ENCODE measurements around the gene DHPS. TPM values are rescaled to one million over a fixed set of nuclear protein-coding genes. Genes with fewer than 3 reads are reported as not detected.
A peak's percentile ranks its signal among the peaks of the same experiment; 100 is the strongest.

DHPS gene
- total and polyA plus RNA-seq, 2 of the 13 experiments (the other 11 are each of a cell fraction or from before 2014, with no cell fraction given), result 43.3 to 84.3 TPM

- TF ChIP-seq MED8 (CRISPR knock-in tag; IDR thresholded peaks at IDR 0.05; ENCODE audit: insufficient replicate concordance), result peak; percentile 45
- no peak for TF ChIP-seq RAD51 (IDR thresholded peaks at IDR 0.05; ENCODE audit: borderline replicate concordance)
- no peak for TF ChIP-seq TCF7 (IDR thresholded peaks at IDR 0.05; ENCODE audit: low read depth)
- TF ChIP-seq ZNF597 (CRISPR knock-in tag; IDR thresholded peaks at IDR 0.05), result no peak
- TF ChIP-seq FIP1L1 (IDR thresholded peaks at IDR 0.05; ENCODE audit: borderline replicate concordance, insufficient read depth, low read depth, low read length), result no peak
- no peak for TF ChIP-seq RARA (CRISPR knock-in tag; IDR thresholded peaks at IDR 0.05)
- TF ChIP-seq ATRX (CRISPR knock-in tag; IDR thresholded peaks at IDR 0.05; ENCODE audit: borderline replicate concordance), result no peak
- no peak for TF ChIP-seq ATF7 (IDR thresholded peaks at IDR 0.05)
- TF ChIP-seq ATF7 (CRISPR knock-in tag; IDR thresholded peaks at IDR 0.05), result 0 out of 2 replicates have a peak, but pooled peaks have one; percentile 16
- TF ChIP-seq SOX5 (CRISPR knock-in tag; IDR thresholded peaks at IDR 0.05; ENCODE audit: borderline replicate concordance), result no peak
- no peak for TF ChIP-seq NFE2 (CRISPR knock-in tag; IDR thresholded peaks at IDR 0.05)
- TF ChIP-seq POLR2AphosphoS2 (IDR thresholded peaks at IDR 0.05; ENCODE audit: low read depth, low read length), result no peak; the same call in 1 of the 2 replicates
- TF ChIP-seq THYN1 (CRISPR knock-in tag; IDR thresholded peaks at IDR 0.05; ENCODE audit: borderline replicate concordance, low read depth), result no peak
- TF ChIP-seq FOXA3 (CRISPR knock-in tag; IDR thresholded peaks at IDR 0.05), result peak; percentile 58
- TF ChIP-seq ZNF703 (CRISPR knock-in tag; IDR thresholded peaks at IDR 0.05; ENCODE audit: borderline replicate concordance), result no peak
- 0 out of 2 replicates have a peak, but pooled peaks have one; percentile 20 for TF ChIP-seq WIZ (CRISPR knock-in tag; IDR thresholded peaks at IDR 0.05)
- TF ChIP-seq TRIM22 (IDR thresholded peaks at IDR 0.05), result no peak
- TF ChIP-seq RFXANK (CRISPR knock-in tag; IDR thresholded peaks at IDR 0.05), result 0 out of 2 replicates have a peak, but pooled peaks have one; percentile 31
- peak; percentile 92 for TF ChIP-seq FOXK1 (CRISPR knock-in tag; IDR thresholded peaks at IDR 0.05; ENCODE audit: borderline replicate concordance, low read depth)
- 0 out of 2 replicates have a peak, but pooled peaks have one; percentile 13 for TF ChIP-seq ZNF205 (CRISPR knock-in tag; IDR thresholded peaks at IDR 0.05)
- TF ChIP-seq ZNF503 (CRISPR knock-in tag; IDR thresholded peaks at IDR 0.05), result 0 out of 2 replicates have a peak, but pooled peaks have one; percentile 11
- TF ChIP-seq KLF6 (CRISPR knock-in tag; IDR thresholded peaks at IDR 0.05), result peak; percentile 56; the same call in 1 of the 2 replicates
- TF ChIP-seq ZNF382 (CRISPR knock-in tag; IDR thresholded peaks at IDR 0.05; ENCODE audit: borderline replicate concordance), result no peak
- TF ChIP-seq ZNF136 (CRISPR knock-in tag; IDR thresholded peaks at IDR 0.05; ENCODE audit: low read depth), result no peak
- no peak for TF ChIP-seq PRPF4 (IDR thresholded peaks at IDR 0.05; ENCODE audit: low read depth, low read length, poor library complexity, severe bottlenecking)
Measured at GRCh38 chr19:12669270-12670158, 12.2 kb downstream of the DHPS start (continued).
